ENCODE results near the gene PDHB. TPM values are rescaled to one million over a fixed set of nuclear protein-coding genes. Genes with fewer than 3 reads are reported as not detected.

The PDHB gene
- total and polyA plus RNA-seq, 2 of the 13 experiments (the other 11 are each of a cell fraction or from before 2014, with no cell fraction given), result 108 to 153 TPM

DNA sequence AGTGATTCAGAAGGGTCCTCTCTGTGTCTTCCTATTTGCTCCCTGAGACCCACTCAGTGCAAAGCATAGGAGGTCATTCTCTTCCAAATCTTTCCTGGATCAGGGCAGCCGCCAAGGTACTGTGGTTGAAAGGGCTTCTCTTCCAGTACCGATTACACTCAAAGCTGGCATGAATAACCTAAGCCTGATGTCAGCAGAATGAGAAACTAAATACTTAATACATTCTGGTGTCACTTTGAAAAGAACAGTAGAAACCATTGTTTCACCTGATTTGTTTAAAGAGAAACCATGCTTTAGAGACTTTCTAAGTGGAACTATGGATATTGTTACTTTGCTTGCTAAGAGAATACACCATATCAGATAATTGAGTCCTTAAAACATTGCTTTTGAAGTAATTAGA is 50.2 kb downstream of the PDHB start (continued):
- TF ChIP-seq, protein P1, sequence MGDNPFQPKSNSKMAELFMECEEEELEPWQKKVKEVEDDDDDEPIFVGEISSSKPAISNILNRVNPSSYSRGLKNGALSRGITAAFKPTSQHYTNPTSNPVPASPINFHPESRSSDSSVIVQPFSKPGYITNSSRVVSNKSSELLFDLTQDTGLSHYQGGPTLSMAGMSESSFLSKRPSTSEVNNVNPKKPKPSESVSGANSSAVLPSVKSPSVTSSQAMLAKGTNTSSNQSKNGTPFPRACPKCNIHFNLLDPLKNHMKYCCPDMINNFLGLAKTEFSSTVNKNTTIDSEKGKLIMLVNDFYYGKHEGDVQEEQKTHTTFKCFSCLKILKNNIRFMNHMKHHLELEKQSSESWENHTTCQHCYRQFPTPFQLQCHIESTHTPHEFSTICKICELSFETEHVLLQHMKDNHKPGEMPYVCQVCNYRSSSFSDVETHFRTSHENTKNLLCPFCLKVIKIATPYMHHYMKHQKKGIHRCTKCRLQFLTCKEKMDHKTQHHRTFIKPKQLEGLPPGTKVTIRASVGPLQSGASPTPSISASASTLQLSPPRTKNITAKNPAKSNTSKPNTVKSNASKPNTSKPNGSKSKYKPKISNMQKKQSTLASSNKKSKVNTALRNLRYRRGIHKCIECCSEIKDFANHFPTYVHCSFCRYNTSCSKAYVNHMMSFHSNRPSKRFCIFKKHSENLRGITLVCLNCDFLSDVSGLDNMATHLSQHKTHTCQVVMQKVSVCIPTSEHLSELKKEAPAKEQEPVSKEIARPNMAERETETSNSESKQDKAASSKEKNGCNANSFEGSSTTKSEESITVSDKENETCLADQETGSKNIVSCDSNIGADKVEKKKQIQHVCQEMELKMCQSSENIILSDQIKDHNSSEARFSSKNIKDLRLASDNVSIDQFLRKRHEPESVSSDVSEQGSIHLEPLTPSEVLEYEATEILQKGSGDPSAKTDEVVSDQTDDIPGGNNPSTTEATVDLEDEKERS (CRISPR knock-in tag; IDR thresholded peaks at IDR 0.05), result no peak
- TF ChIP-seq, protein P2, sequence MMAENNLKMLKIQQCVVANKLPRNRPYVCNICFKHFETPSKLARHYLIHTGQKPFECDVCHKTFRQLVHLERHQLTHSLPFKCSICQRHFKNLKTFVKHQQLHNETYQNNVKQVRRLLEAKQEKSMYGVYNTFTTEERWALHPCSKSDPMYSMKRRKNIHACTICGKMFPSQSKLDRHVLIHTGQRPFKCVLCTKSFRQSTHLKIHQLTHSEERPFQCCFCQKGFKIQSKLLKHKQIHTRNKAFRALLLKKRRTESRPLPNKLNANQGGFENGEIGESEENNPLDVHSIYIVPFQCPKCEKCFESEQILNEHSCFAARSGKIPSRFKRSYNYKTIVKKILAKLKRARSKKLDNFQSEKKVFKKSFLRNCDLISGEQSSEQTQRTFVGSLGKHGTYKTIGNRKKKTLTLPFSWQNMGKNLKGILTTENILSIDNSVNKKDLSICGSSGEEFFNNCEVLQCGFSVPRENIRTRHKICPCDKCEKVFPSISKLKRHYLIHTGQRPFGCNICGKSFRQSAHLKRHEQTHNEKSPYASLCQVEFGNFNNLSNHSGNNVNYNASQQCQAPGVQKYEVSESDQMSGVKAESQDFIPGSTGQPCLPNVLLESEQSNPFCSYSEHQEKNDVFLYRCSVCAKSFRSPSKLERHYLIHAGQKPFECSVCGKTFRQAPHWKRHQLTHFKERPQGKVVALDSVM (CRISPR knock-in tag; IDR thresholded peaks at IDR 0.05), result no peak
- TF ChIP-seq ZBTB7A (CRISPR knock-in tag; IDR thresholded peaks at IDR 0.05) (no peak), RXRA (CRISPR knock-in tag; IDR thresholded peaks at IDR 0.05) (no peak), KAT2B (IDR thresholded peaks at IDR 0.05; ENCODE audit: borderline replicate concordance, low read depth, low read length) (no peak)
- TF ChIP-seq, protein P3, sequence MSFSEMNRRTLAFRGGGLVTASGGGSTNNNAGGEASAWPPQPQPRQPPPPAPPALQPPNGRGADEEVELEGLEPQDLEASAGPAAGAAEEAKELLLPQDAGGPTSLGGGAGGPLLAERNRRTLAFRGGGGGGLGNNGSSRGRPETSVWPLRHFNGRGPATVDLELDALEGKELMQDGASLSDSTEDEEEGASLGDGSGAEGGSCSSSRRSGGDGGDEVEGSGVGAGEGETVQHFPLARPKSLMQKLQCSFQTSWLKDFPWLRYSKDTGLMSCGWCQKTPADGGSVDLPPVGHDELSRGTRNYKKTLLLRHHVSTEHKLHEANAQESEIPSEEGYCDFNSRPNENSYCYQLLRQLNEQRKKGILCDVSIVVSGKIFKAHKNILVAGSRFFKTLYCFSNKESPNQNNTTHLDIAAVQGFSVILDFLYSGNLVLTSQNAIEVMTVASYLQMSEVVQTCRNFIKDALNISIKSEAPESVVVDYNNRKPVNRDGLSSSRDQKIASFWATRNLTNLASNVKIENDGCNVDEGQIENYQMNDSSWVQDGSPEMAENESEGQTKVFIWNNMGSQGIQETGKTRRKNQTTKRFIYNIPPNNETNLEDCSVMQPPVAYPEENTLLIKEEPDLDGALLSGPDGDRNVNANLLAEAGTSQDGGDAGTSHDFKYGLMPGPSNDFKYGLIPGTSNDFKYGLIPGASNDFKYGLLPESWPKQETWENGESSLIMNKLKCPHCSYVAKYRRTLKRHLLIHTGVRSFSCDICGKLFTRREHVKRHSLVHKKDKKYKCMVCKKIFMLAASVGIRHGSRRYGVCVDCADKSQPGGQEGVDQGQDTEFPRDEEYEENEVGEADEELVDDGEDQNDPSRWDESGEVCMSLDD (CRISPR knock-in tag; IDR thresholded peaks at IDR 0.05; ENCODE audit: borderline replicate concordance), result no peak

Measured in HepG2 (cell line).